WERI-Rb-1 (cell line): ENCODE results near the gene DEPP1.
A peak's percentile ranks its signal among the peaks of the same experiment; 100 is the strongest.

Source experiments
- DNase-seq: peaks from one replicate; pipeline ENCODE4 v3.0.0-alpha.2; 2020
- H3K27ac ChIP-seq: fragments of 250-450 bp; sonication (Bioruptor Pico); 2 replicates; pipeline ENCODE4 v1.5.1; 2020; ENCODE audit warnings: mild to moderate bottlenecking, moderate library complexity
- H3K27me3 ChIP-seq: fragments of 250-450 bp; sonication (Bioruptor Pico); 2 replicates; pipeline ENCODE4 v1.5.1; 2021; ENCODE audit warnings: mild to moderate bottlenecking, low read depth, moderate library complexity; ENCODE audit not compliant: insufficient read depth, severe bottlenecking
- H3K36me3 ChIP-seq: fragments of 250-450 bp; sonication (Bioruptor Pico); 2 replicates; pipeline ENCODE4 v1.5.1; 2020; ENCODE audit warnings: mild to moderate bottlenecking, moderate library complexity
- H3K4me3 ChIP-seq: 2 replicates; pipeline ENCODE4 v1.5.1; 2011; ENCODE audit warnings: low read depth, mild to moderate bottlenecking, control low read depth, low read length
- H3K9me3 ChIP-seq: fragments of 250-450 bp; sonication (Bioruptor Pico); 2 replicates; pipeline ENCODE4 v1.5.1; 2021; ENCODE audit warnings: mild to moderate bottlenecking, moderate library complexity; ENCODE audit not compliant: severe bottlenecking
- TF ChIP-seq, protein P1 (sequence below): IDR thresholded peaks from 2 replicates; pipeline ENCODE4 v1.5.1; 2011; ENCODE audit warnings: low read depth, mild to moderate bottlenecking, control low read depth, inconsistent platforms, low read length

DEPP1 gene

GRCh38 chr10:44982496-44982895 lies 3.9 kb upstream of the DEPP1 start:
- no peaks in the 10 kb centered on the region for H3K36me3 ChIP-seq
- TF ChIP-seq, protein P1, sequence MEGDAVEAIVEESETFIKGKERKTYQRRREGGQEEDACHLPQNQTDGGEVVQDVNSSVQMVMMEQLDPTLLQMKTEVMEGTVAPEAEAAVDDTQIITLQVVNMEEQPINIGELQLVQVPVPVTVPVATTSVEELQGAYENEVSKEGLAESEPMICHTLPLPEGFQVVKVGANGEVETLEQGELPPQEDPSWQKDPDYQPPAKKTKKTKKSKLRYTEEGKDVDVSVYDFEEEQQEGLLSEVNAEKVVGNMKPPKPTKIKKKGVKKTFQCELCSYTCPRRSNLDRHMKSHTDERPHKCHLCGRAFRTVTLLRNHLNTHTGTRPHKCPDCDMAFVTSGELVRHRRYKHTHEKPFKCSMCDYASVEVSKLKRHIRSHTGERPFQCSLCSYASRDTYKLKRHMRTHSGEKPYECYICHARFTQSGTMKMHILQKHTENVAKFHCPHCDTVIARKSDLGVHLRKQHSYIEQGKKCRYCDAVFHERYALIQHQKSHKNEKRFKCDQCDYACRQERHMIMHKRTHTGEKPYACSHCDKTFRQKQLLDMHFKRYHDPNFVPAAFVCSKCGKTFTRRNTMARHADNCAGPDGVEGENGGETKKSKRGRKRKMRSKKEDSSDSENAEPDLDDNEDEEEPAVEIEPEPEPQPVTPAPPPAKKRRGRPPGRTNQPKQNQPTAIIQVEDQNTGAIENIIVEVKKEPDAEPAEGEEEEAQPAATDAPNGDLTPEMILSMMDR: no peak

DNA sequence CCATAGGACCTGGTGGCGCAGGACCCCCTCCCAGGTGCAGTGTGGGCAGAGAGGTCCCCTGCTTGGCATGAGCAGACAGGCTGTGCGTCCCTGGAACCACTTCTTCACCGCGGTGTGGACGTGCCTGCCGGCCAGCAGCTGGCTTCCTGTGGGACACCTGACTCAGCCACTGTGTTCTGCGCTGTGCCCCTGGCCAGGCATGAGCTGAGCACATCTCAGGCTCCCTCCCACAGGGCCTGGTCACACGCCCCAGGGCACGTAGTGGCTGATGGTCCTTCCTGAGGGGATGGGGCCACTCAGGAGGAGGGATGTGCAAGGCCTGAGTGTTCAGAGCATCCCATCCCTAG lies 3.5 kb upstream of the DEPP1 start:
- no peak for DNase-seq
- TF ChIP-seq, protein P1: no peak
- Histone ChIP-seq H3K4me3 (no peak overlapping the region), H3K27ac (no peak overlapping the region), H3K27me3 (no peaks in the 10 kb centered on the region), H3K36me3 (no peaks in the 10 kb centered on the region; the same call in 1 of the 2 replicates), H3K9me3 (no peaks in the 10 kb centered on the region)

More at GRCh38 chr10:44982496-44982895, 3.9 kb upstream of the DEPP1 start:
- no peak overlapping the region for H3K27ac ChIP-seq
- no peak overlapping the region for H3K4me3 ChIP-seq
- DNase-seq: no peak
- no peaks in the 10 kb centered on the region for H3K9me3 ChIP-seq
- no peaks in the 10 kb centered on the region for H3K27me3 ChIP-seq

DNA sequence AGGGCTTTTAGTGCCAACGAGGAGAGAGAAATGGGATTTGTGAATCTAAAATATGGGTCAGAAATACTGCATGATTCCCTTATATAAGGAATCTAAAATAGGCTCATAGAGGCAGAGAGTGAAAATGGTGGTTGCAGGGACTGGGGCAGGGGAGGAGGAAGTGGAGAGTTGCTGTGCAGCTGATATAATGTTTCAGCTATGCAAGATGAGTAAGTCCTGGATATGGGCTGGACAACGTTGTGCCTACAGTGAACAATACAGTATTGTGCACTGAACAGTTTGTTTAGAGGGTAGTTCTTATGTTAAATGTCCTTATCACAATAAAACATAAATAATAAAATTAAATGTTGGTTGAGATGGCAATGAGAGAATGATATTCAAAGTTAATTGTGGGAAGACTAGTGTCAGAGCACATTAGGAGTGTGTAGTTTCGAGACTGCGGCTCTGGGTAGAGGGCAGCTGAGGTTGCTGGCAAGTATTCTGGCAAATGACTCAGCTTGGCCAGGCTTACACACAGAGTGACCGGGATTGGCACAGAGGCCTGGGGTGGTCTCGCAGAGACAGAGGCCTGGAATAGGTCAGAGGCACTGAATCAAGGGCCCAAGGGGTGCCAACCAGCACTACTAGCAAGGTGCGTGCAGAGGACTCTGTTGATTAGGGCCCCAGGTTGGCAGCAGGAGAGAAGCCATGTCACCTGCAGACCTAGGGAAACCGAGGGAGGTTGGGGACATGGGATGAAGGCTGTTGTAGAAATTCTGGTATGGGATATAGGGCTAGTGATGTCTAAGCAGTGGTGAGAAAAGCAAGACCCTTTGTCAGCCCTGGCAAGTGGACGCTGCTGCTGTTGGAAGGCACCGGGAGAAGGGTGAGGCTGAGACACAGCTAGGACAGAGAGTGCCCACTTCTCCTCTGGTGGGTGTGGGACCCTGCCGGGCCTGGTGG lies 2.8 kb upstream of the DEPP1 start:
- H3K36me3 ChIP-seq: peaks cover 3% of the 10 kb centered on the region; the same call in 1 of the 2 replicates
- no peak for DNase-seq
- no peaks in the 10 kb centered on the region for H3K27me3 ChIP-seq
- H3K27ac ChIP-seq: no peak overlapping the region
- no peak overlapping the region for H3K4me3 ChIP-seq
- TF ChIP-seq, protein P1: no peak
- H3K9me3 ChIP-seq: no peaks in the 10 kb centered on the region

GRCh38 chr10:44980309-44981171 lies 1.9 kb upstream of the DEPP1 start:
- Histone ChIP-seq H3K9me3 (no peaks in the 10 kb centered on the region), H3K27ac (peak overlapping the region; percentile 84), H3K36me3 (peaks cover 6% of the 10 kb centered on the region; the same call in 1 of the 2 replicates), H3K27me3 (no peaks in the 10 kb centered on the region), H3K4me3 (no peak overlapping the region)
- TF ChIP-seq, protein P1: no peak
- no peak for DNase-seq

DNA sequence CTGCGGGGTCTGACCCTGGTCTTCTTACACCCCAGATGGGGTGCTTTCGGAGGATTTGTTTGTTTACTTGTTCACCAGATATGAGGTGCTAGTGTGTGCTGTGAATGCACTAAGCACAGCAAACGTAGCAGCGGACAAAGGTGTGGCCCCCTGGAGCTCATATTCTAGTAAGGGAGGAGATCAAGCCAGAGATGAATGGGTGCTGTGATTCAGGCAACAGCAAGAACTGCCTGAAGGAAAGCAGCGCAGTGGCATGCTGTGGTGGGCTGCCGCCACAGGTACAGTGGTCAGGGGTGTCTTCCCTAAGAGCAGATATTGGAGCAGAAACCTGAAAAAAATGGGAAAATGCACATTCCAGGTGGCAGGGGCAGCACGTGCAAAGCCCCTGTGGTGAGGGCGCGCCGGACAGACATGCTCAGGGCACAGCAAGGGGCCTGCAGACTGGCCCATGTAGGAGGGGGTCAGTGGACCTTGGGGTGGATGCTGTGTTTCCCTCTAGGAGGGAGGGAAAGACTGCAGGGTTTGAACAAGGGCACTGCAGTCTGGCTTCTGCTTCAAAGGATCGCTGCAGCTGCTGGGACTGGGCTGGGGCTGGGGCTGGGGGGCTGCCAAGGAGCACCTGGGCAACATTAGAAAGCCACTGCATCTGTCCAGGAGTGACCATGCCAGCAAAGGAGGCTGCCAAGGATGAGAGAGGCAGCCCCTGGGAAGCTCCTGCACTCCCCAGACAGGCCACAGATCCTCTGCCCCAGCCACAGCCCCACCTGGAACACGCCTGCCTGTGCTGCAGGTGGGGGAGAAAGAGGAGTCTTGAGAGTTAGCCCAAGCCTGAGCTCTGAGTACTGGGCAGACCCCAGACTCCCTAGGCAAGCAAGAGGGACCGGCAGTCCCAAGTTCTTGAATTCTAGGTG lies 927 bp upstream of the DEPP1 start:
- H3K27me3 ChIP-seq: no peaks in the 10 kb centered on the region
- peak overlapping the region; percentile 84 for H3K27ac ChIP-seq
- H3K4me3 ChIP-seq: no peak overlapping the region
- TF ChIP-seq, protein P1: no peak
- H3K36me3 ChIP-seq: peaks cover 6% of the 10 kb centered on the region; the same call in 1 of the 2 replicates
- no peak for DNase-seq
- H3K9me3 ChIP-seq: no peaks in the 10 kb centered on the region
